Muscle of back (tissue), 11 donors: ENCODE data around the gene ONECUT1. TPM values are rescaled to one million over a fixed set of nuclear protein-coding genes. Genes with fewer than 3 reads are reported as not detected.

Experiments used
- DNase-seq, 3 donors: peaks; one replicate each; pipeline versions ENCODE4 v3.0.0 to v3.0.0-alpha.2; 2013
- polyA plus RNA-seq, 10 donors: library from polyadenylated mRNA; unstranded; fragments of 120-200 nt; gene quantifications; one replicate each; pipeline ENCODE4 v1.2.1, GENCODE V29; 2013; ENCODE audit not compliant: insufficient read length in 10 of 10

The ONECUT1 gene
- polyA plus RNA-seq, 10 donors = not detected

DNA sequence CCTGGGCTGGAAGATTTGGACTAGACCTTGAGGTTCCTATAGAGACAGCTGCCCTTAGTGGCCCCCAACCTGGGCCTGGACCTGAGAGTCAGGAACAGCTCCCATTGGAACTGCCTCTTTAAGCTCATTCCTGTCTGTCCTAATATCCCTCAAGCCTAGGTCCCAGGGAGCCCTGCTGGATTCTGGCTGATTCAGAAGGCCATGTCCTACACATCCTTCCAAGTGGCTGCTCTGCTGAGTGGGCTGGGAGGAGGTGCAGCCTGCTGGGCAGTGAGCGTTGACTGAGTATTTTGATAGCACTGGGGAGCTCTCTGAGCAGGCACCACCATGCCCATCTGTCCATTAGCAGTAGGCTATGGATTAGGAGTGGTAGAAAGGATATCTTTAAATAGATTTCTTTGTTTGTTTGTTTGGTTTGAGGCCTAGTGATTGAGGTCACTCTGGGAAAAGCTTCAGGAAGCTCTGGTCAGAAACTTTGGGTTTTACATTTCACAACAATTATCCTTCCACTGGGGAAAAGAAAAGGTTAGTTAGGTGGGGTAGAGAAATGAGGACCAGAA is 56.4 kb downstream of the ONECUT1 start:
- DNase-seq = no peak

DNA sequence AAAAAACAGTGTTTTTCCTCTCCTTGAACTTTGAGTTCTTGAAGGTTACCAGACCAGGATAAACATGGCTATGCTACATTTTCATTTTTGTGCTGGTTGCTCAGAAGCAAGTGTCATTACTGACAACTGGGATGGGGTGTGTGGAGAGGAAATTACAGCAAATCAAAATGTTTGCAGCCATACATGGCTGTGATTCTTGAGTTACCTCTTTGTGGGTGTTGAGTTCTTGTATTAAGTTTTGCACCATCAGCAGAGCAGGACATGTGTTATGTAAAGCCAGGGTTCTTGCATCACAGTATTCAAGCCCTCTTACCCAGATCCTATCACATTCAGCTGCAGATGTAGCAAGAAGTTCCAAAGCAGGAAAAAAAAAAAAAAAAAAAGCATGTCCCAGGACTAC is 57.0 kb downstream of the ONECUT1 start:
- DNase-seq = no peak

DNA sequence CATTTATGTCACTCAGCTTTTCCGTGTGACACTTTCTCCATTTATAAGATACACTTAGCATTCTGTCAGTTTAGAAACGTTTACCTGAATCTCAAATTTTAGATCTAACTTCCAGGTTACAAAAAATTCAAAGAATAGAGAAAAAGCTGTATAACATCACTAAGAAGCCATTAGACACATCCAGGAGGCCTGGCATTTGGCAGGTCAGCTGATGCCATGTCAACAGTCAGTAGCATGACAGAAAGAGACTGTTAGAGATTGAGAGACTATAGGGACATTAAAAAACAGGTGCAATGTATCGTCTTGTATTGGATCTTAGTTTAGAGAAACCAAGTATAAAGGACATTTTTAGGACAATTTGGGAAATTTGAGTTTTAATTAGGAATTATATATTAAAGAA is 57.6 kb downstream of the ONECUT1 start:
- no peak for DNase-seq

DNA sequence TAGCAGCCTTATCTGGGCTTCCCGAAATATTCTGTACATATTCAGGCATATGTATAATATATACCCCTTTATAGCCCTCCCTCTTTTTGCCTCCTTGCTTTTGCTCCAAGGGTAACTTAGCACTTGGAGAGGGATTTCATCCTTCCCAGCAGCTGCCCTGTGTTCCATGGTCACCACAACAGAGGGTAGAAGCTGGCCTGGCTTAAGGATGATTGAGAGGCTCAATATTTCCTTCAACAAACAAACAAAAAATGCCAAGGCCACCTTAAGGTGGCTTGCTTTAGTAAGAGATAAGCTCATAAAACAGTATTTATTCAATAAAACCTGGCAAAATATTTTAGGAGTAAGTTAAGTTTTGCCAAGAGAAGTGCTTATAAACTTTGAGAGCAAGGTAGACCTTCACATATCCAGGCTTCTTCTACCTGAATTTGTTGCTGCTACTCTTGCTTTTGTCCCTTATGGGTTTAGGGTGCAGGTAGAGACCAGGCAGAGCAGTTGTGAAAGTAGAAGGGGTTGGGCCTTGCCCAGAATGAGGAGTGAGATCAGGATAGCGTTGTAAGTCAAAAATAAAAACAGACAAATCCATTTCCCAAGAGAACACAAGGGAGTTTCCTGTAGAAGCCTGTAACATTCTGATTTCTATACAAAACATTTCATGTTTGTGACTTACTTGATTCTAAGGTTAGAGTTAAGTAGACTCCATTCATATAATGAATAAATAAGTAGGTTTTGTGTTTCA is 58.2 kb downstream of the ONECUT1 start:
- no peak for DNase-seq

DNA sequence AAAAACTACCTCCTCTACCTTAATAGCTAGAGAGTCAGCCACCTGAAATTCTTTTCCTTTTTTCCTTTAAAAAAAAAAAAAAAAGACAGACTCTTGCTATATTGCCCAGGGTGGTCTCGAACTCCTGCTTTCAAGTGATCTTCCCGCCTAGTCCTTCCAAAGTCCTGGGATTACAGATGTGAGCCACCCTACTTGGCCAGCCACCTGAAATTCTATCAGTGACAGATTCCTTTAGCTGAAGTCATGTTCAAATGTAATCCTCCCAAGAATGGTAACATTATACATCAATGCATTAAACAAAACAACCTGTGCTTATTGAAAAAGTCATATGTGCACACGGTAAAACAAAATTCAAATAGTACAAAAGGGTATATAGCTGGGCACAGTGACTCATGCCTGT is 59.1 kb downstream of the ONECUT1 start:
- DNase-seq = no peak

DNA sequence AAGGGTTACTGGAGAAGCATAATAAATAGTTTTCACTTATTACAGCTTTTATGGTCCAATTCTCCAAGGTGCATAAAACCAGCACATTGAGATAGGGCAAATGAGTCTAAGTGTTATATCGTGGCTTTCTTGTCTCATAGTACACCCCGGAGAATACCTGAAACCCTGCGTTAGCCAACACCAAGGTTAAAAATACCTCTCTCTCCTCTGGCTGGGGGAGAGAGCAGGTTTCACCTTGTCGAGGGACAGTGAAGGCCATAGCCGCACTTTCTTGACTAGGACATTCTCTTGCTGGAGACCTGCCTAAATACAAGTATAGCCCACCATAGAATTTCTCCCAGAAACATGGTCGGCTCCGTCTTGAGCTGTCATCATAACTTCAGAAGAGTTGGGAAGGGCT is 59.5 kb downstream of the ONECUT1 start:
- DNase-seq = no peak

DNA sequence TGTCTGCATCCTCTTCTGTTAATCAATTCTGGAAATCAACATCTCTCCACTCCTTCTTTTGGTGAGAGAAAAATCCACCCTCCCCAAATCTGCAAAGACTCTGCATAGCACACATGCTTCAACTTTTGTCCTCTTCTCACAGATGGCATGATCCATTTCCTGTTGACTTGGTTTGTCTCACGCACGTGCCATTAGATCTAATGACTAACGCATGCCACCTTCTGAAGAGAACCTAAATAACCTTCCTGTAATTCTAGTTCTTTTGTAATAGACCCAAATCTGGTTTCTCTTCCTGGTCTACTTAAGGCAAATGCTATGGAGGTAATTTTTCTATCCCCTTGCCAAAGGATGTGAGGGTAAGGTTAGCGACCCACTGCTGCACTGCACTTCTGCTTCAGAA is 60.0 kb downstream of the ONECUT1 start:
- DNase-seq = no peak

DNA sequence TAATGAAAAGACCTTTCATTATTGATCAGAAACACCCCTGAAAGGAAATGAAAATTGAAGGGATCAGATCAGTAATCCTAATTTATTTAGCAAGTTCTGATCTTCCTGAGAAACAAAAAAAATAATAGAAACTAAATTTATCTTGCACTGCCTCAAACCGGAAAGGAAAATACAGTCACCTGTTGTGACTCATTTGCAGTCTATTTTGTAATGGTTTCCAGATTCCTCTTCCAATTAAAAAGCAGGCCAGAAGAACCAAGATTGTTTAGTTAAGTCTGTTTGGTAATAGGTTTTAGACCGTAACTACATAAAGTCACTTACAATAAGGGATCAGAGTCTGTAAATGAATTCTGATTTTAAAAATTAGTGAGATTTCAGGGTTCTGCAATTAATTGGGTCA is 61.2 kb downstream of the ONECUT1 start:
- no peak for DNase-seq

DNA sequence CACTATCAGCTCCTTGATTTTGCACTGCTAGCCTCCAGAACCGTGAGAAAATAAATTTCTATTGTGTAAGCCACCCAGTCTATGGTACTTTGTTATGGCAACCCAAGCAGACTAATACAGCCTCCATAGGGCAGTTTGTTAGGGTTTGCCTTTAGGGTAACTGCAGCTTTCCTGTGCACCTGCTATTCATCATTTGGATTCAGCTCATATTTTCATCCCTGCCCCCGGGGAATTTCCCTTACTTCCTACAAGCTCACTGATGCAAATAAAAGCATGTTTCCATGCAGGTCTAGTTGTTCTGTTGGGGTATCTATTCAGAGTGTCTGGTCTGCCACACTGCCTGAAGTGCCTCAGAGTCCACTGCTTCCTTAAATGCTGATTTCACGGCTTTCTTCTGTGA is 62.3 kb downstream of the ONECUT1 start:
- DNase-seq = no peak

- no peak for DNase-seq
Measured at GRCh38 chr15:52726195-52726594, 63.9 kb downstream of the ONECUT1 start.

DNA sequence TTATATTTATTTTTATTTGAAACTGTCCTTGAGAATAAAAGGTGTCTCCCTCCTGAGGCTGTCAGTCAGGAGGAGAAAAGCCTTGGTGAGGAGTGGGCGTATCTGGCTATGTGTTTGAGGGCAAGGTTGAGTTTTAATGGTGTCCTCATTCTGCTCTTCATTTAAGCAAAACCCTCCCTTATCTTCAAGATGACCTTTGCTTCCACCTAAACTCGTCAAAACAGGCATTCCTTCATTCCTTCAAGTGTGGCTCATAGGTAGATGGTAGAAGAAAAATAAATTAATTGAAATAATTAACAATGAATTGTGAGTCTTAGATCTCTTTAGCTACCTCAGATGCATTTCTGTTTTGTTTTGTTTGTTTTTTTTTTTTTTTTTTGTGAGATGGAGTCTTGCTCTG is 71.6 kb downstream of the ONECUT1 start:
- no peak for DNase-seq

DNA sequence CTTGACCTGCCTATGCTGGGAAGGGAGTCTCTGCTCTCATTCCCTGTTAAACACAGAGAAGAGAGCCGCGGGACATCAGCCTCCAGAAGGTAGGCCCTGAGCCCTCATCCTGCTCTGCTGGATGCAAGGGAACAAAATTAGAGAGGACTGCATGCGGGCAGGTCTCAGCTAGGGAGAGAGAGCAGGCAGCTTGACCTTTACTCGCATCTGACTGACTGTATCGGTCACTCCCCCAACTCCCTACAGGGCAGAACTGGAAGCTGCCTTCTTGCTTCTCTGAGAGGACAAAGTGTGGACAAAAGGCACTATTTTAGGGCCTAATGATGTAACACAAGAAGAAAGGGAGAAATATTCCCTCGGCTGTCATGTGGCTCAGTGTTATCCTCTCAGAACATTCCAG is 72.2 kb downstream of the ONECUT1 start:
- DNase-seq = no peak

DNA sequence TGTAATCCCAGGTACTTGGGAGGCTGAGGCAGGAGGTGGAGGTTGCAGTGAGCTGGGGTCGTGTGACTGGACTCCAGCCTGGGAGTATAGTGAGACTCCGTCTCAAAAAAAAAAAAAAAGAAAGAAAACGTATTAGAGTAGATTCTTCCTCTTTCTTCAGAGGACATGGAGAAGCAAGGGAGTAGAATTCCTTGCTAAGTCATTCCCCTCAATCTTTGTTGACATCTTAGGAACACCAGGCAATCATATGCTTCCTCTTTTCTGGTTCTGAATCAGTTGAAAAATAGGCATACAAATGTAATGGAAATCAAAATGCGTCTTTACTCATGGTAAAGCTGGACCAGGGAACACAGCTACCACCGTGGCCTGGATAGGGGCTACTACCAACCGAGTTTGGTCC is 72.7 kb downstream of the ONECUT1 start:
- DNase-seq = no peak

- DNase-seq = peak in 1 of 3 donors; percentile 36
Measured at GRCh38 chr15:52716536-52716935, 73.6 kb downstream of the ONECUT1 start.

GRCh38 chr15:52715411-52715810 is 74.7 kb downstream of the ONECUT1 start:
- no peak for DNase-seq

DNA sequence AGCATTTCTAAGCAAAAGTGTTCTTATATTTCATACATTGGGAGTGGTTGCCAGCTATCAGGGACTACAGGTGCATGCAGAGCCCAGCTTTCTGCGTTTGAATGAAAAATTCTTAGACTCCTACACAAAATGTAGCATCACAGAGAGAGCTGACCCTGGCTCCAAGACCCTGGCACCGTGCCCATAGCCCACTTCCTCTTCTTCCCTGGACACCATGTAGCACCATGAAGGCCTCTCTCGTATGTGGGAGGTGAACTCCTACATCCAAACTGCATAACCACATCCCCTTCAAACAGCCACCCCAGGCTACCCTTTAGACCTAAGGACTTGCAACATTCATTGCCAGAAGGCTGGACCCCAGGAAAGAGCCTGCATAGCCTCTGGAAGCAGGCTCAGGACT is 75.2 kb downstream of the ONECUT1 start:
- DNase-seq = no peak

DNA sequence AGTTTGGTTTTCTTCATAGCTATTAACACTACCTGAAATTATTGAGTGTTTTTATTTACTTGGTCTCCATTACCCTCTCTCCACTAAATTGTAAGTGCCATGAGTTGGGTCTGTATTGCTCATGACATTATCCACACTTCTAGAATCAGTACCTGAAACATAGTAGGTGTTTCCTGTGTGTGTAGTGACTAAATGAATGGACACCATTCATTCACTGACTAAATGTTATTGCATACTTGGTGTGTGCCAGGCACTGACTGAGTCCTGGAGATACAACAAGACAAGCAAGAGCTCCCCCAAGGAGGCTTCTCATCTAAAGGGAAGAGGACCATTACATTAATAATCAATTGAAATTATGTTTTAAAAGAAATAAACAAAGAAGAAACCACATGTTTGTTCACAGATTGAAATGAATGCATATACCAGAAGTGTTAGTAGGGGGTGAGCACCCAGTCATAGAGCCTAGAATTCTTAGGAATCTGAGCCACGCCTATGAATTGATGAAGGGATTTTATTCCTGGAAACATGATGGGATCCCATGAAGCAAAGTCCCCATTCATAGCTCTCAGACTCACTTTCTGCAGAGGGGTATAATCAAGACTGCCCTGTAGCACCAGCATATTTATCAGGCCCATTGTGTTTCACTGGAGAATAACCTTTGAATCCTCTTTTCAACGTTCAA is 79.3 kb downstream of the ONECUT1 start:
- no peak for DNase-seq

GRCh38 chr15:52710050-52710707 is 80.0 kb downstream of the ONECUT1 start:
- DNase-seq = no peak

GRCh38 chr15:52709187-52709981 is 80.8 kb downstream of the ONECUT1 start:
- DNase-seq = no peak
